Panc1 (cell line): ENCODE results near the gene GPR42.

Source experiments
- TF ChIP-seq, protein P1 (sequence below): fragments of 450-650 bp; IDR thresholded peaks from 2 replicates; pipeline ENCODE4 v1.5.1; 2017; ENCODE audit warnings: mild to moderate bottlenecking
- TF ChIP-seq, protein P2 (sequence below), 2 experiments: IDR thresholded peaks; 2 replicates each; pipeline ENCODE4 v1.6.1; 2011 to 2012; ENCODE audit warnings: low read depth in 2 of 2, control low read depth in 1 of 2, low read length in 1 of 2, mild to moderate bottlenecking in 1 of 2, moderate library complexity in 1 of 2; ENCODE audit not compliant: insufficient read depth in 1 of 2

DNA sequence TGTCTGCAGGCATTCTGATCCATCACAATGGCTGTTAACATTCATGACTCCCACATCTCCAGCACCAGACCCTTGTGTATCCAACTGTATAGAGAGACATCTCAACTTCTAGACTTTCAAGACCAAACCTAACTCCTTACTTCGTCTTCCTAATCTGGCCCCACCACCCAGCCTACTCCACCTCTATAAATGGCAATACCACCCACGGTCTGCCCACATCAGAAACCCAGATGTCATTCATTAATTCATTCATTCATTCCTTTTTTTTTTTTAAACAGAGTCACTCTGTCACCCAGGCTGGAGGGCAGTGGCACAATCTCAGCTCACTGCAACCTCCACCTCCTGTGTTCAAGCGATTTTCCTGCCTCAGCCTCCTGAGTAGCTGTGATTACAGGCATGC lies 10.4 kb downstream of the GPR42 start:
- TF ChIP-seq, protein P1, sequence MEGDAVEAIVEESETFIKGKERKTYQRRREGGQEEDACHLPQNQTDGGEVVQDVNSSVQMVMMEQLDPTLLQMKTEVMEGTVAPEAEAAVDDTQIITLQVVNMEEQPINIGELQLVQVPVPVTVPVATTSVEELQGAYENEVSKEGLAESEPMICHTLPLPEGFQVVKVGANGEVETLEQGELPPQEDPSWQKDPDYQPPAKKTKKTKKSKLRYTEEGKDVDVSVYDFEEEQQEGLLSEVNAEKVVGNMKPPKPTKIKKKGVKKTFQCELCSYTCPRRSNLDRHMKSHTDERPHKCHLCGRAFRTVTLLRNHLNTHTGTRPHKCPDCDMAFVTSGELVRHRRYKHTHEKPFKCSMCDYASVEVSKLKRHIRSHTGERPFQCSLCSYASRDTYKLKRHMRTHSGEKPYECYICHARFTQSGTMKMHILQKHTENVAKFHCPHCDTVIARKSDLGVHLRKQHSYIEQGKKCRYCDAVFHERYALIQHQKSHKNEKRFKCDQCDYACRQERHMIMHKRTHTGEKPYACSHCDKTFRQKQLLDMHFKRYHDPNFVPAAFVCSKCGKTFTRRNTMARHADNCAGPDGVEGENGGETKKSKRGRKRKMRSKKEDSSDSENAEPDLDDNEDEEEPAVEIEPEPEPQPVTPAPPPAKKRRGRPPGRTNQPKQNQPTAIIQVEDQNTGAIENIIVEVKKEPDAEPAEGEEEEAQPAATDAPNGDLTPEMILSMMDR, result no peak
- TF ChIP-seq, protein P2, sequence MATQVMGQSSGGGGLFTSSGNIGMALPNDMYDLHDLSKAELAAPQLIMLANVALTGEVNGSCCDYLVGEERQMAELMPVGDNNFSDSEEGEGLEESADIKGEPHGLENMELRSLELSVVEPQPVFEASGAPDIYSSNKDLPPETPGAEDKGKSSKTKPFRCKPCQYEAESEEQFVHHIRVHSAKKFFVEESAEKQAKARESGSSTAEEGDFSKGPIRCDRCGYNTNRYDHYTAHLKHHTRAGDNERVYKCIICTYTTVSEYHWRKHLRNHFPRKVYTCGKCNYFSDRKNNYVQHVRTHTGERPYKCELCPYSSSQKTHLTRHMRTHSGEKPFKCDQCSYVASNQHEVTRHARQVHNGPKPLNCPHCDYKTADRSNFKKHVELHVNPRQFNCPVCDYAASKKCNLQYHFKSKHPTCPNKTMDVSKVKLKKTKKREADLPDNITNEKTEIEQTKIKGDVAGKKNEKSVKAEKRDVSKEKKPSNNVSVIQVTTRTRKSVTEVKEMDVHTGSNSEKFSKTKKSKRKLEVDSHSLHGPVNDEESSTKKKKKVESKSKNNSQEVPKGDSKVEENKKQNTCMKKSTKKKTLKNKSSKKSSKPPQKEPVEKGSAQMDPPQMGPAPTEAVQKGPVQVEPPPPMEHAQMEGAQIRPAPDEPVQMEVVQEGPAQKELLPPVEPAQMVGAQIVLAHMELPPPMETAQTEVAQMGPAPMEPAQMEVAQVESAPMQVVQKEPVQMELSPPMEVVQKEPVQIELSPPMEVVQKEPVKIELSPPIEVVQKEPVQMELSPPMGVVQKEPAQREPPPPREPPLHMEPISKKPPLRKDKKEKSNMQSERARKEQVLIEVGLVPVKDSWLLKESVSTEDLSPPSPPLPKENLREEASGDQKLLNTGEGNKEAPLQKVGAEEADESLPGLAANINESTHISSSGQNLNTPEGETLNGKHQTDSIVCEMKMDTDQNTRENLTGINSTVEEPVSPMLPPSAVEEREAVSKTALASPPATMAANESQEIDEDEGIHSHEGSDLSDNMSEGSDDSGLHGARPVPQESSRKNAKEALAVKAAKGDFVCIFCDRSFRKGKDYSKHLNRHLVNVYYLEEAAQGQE (IDR thresholded peaks at IDR 0.05; ENCODE audit: insufficient read depth in 1 of 2, low read depth in 2 of 2, low read length in 1 of 2), result no peak
